NCI-H146 treated with DMSO at 0.1 percent for 48 hours (cell line): ENCODE data around the gene TMED6.
A peak's percentile ranks its signal among the peaks of the same experiment; 100 is the strongest.

Source experiments
- DNase-seq: peaks from one replicate; lab custom pipeline; 2025; ENCODE audit not compliant: unreplicated experiment; lab: John Stamatoyannopoulos, UW

The TMED6 gene

DNA sequence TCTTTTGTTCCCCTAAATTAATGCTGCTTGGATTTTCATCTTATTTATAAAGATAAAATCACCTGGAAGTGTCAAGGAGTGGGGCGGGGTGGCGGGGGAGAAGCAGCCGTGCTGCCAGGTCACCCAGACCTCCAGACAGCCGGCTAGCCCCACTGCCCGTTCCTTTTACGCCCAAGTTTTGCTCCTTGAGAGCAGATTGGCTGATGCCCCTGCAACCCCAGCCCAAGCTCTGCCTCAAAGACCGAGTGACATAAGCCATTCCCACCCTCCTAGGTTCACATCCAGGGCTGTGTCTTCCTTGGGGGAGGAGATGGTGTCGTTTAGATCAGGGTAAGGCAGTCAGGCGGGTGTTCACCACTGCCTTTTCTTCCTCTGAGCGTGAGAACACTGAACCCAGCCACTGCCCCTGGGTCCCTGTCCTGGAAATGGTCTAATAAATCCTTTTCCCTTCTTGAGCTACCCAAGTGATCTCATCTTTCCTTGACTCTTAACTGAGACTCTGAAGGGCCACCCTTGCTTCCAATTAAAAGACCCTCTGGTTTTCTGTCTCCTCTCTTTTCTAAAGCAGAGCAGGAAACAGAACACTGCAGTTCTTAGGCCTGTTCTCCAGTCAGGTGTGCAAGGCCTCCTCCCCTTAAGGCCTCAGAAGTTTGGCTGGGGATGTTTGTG, 26.9 kb downstream of the TMED6 start:
- no peak for DNase-seq

GRCh38 chr16:69324013-69324531, 27.5 kb downstream of the TMED6 start:
- no peak for DNase-seq

DNA sequence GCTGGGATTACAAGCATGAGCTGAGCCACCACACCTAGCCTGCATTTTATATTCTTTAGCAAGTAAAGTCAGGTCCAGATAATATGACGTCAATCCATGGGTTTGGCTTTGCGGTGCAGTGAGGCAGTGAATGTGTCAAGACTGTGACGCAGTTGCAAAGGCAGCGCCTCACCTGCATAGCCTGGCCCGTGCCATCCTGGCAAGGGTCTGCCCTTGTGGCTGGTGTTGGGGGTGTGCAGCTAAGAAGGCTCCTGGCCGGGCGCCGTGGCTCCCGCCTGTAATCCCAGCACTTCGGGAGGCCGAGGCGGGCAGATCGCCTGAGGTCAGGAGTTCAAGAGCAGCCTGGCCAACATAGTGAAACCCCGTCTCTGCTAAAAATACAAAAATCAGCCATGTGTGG, 28.2 kb downstream of the TMED6 start:
- DNase-seq: no peak

GRCh38 chr16:69322343-69322742, 29.2 kb downstream of the TMED6 start:
- DNase-seq: no peak

DNA sequence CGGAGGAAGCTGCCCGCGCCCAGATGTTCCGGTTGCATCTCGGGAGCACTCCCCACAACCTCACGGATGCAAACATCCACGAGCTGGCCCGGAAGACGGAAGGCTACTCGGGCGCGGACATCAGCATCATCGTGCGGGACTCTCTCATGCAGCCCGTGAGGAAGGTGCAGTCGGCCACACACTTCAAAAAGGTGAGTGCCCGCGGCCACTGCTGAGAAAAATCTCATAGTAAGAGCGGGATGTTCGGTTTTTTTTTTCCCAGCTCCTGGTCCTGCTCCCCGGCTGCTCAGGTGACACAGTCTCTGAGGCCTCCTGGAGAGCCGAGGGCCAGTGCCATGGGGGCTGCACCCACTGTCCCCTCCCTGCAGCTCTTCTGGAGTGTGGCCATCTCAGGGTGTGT, 30.5 kb downstream of the TMED6 start:
- DNase-seq: no peak

DNA sequence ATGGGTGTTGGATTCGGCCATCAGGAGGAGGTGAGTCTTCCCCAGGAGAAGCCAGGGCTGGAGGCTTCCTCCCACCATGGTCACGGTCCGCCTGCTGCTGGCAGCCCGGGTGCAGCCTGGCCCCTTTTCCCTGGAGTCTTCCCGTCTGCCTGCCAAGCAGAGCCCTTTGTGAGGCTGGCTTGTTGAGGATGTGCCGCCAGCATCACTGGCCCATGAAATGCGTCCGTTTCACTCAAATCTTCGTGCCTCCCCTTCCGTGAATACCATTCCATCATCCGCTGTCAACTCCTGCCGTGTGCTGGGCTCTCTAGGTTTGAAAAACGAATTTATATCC, 30.9 kb downstream of the TMED6 start:
- DNase-seq: no peak

- DNase-seq: no peak
These were observed 31.5 kb downstream of the TMED6 start for GRCh38 chr16:69319826-69320739.

GRCh38 chr16:69319381-69319780, 32.2 kb downstream of the TMED6 start:
- DNase-seq: no peak

DNA sequence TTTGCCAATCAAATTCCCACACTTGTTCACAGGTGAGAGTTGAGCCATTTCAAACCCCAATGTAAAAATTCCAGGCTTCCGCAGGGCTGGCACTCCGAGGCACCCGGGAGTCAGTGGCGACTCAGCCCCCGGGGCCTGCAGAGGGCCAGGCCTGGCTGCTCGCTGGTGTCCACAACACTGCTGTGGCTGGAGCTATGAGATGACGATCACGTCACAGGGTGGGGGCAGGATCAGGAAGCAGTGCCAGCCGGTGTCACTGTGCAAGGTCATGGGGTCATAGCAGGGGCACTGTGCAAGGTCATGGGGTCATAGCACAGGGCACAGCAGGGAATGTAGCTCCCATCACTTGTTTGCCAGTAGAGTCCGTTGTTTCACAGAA, 32.7 kb downstream of the TMED6 start:
- no peak for DNase-seq

DNA sequence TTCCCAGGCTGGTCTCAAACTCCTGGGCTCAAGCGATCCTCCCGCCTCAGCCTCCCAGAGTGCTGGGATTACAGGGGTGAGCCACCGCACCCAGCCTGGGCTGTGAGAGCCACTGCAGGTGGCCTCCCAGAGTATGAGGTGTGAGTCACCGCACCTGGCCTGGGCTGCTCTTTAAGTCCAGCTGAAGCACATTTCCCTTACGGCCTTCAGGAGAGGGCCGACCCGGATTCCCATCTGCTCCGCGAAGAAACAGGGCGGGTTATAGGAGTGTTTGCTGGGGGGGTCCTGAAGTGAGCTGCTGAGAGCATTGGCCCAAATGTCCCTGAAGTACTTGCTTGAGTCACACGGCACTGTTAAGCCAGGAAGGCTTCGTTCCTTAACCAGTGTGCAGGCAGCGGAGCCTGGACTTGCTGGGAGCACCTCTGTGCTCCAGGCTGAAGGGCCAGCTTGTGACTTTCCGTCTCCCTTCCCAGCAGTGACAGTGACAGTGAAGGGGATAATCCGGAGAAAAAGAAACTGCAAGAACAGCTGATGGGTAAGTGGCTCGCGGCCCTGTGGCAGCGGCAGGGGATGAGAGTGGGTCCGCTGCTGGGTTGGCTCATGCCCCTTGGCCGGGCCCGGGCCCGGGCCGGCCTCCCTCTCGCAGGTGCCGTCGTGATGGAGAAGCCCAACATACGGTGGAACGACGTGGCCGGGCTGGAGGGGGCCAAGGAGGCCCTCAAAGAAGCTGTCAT, 33.2 kb downstream of the TMED6 start:
- no peak for DNase-seq

- DNase-seq: no peak
These were observed 35.0 kb downstream of the TMED6 start for GRCh38 chr16:69316595-69317034.

GRCh38 chr16:69315486-69316311, 35.9 kb downstream of the TMED6 start:
- no peak for DNase-seq

- DNase-seq: no peak
These were observed 37.1 kb downstream of the TMED6 start for GRCh38 chr16:69314534-69314933.

GRCh38 chr16:69313469-69313868, 38.1 kb downstream of the TMED6 start:
- DNase-seq: no peak

DNA sequence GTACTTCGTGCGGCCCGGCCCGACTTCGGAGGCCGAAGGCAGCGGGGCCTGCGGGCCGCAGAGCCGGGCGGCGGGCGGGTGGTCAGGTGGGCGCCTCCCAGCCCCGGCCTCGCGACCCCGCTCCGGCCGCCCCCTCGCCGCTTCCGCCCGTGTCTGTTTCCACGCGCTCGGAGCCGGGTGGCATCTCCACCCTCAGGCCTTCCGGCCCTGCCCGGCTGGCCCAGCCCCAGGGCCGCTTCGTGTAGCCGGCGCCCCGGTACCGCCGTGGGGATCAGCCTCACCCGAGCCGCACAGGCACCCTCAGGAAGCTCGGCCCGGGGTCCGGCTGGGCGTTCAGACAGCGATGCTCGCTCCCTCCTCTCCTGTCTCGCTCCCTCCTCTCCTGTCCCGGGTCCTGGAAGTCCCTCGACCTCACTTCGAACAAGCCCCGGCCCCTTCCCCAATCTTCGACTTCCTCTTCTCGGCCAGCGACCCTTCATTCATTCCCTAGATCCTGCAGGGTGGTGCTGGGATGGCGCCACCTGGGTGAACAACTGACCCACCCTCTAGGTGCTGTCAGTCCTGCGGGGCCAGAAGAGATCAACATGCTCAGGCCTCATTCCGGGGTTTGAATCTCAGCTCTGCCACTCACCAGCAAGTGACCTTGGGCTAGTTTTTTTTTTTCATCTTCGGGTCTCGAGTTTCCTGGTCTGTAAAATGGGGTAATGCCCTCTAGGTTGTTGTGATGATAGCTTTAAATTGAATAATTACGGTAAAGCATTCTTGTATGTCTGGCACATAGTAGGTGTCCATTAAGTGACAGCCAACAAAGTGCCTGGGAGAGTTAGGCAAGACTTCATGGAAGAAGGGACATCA, 39.8 kb downstream of the TMED6 start:
- no peak for DNase-seq

- peak; percentile 64 for DNase-seq
These were observed 40.7 kb downstream of the TMED6 start, which contains the start of gene VPS4A for GRCh38 chr16:69310653-69311532. VPS4A (plus strand) TSS chr16:69311350; CDS start chr16:69311512, 162 bp downstream.

GRCh38 chr16:69309316-69309715, 42.3 kb downstream of the TMED6 start:
- DNase-seq: no peak

GRCh38 chr16:69307856-69308255, 43.7 kb downstream of the TMED6 start:
- DNase-seq: no peak

- no peak for DNase-seq
These were observed 44.5 kb downstream of the TMED6 start for GRCh38 chr16:69307091-69307490.
